Kidney tubule cell (primary cell): Measurements from ENCODE around the gene LILRB2.
"Not testable (repeated sequence)": the region's sequence is repeated elsewhere in the genome, so short reads cannot be mapped to it uniquely, and the experiment has no call there.

Source experiments
- DNase-seq: peaks from one replicate; pipeline ENCODE4 v3.0.0-alpha.2; 2018; ENCODE audit warnings: low spot score

LILRB2 gene

DNA sequence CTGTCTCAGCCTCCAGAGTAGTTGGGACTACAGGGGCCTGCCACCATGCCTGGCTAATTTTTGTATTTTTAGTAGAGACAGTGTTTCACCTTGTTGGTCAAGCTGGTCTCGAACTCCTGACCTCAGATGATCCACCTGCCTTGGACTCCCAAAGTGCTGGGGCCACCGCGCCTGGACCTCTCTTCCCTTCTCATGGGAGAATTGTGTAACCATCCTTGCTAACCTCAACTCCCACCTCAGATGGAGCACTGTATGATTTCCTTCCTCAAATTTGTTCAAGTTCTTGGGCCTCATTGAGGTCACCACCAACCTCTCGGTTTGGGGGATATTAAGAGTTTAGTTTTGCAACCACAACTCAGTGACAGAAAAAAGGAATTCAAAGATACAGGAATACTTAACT, 21.3 kb upstream of the LILRB2 start:
- no peak for DNase-seq

DNA sequence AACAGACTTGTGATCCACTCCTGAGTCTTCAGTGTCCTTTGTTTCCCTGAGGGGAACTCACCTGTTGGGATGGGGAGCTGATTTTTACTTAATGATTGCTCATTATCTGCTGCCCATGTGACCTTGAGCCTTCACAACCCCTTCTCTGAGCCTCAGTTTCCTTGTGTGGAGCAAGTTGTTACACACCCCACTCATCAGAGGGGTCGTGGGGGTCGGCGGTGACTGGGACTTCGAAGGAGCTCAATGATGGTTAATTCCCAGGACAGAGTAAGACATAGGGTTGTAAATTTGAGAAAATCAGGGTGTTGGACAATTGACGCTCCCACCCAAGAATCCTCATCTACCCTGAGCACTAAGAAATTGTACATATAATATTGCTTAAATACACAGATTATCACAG, 18.6 kb upstream of the LILRB2 start:
- no peak for DNase-seq

DNA sequence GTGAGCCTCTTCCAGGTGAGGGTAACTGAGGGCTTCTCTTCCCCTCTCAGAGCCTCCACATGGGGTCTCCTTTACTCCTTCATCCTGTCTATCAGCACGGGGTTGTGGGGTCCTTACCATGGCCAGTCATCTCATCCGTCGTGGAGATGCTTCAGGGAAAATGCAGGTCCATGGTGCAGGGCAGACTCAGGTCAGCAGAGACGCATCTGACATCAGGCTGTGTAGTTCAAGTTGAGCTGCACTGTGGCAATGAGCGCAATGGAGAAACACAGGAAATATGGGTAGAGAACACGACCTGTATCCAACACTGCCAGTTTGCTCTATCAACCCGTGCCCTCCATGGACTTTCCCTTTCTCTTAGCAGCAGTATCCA, 18.2 kb upstream of the LILRB2 start:
- DNase-seq: no peak

DNA sequence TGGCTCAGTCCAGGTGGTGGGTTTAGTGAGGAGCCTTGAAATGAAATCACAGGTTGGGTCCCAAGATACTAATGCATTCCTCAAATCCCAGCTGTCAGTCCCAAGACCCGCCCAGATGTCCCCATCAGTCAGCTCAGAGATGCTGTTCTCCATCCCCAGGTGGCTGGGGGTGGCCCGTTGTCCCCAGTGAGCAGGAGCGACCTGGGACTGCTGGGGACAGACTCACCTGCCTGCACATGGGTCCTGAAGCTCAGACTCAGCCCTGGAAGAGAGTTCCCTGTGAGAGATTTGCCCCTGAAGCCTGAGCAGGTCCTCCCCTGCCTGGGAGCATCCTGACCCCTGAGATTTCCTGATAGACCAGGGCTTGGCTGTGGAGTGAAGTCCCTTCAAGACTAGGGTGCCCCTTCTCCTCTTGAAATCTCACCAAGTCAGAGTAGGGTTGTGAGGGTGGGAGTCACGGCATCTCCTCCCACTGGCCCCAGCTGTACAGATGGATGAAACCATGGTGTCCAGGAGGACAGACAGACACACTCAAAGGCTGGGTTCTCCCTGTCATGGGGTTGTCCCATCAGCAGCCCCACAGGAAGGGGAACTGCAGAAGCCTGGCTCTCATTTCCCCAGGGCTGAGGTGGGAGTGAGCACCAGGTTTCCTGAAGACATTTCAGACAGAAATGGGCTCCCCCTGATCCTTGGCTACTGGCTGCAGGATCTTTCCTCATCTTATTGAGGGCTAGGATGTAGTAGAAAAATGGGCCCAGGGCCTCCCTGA, 17.6 kb upstream of the LILRB2 start:
- DNase-seq: no peak

DNA sequence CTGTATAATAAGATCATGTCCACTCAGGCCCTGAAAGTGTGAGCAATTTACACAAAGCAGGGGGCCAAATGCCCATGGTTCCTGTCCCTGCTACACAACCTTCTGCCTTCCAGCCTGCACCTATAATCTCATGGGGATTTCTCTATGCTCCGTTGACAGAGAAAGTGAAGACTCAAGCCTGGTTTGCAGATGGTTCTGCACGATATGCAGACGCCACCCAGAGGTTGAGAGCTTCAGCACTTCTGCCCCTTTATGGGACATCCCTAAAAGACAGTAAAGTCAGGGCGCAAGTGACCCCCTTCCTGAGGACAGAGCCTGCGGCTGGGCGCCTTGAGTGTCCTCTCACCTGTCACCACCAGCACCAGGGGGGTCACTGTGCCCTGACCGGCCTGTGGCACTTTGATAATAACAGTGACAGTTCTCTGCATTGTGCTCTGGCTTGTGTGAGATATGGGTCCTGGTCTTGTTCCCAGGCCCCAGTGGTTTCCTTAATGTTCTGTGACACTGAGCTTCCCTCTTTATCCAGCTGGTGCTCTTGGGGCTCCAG, 16.9 kb upstream of the LILRB2 start:
- DNase-seq: no peak

DNA sequence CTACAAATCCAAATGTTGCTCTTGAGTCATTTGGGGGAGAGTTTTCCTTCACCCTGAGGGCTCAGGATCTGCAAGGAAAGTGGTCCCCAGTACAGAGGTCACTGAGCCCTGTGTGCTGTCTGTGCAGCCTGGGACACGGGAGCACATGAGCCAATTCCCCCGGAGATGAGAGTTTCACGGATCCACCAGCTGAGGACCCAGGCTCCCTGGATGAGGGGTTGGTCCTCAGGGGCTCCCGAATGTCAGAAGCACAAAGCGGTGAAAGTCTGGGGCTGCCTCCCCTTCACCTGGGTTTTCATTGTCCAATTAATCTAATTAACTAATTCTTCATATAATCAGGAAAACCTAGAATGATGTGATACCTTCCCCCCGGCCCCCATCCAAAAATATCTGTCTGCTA, 13.6 kb upstream of the LILRB2 start:
- DNase-seq: no peak

DNA sequence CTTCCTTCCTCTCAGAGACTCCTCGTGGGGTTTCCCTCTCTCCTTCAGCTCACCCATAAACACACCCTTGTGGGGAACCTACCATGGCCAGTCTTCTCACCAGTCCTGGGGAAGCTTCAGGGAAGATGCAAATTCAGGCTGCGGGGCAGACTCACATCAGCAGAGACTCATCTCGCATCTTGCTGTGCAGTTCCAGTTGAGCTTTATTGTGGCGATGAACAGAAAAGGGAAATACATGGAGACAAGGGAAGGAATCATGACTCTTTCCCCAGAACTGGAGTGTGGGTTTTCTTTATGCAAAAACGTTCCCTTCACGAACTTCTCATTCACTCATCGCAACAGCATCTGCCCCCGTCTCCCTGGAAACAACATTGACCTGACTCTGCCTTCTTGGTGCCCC, 8.2 kb upstream of the LILRB2 start:
- not testable (repeated sequence) for DNase-seq

DNA sequence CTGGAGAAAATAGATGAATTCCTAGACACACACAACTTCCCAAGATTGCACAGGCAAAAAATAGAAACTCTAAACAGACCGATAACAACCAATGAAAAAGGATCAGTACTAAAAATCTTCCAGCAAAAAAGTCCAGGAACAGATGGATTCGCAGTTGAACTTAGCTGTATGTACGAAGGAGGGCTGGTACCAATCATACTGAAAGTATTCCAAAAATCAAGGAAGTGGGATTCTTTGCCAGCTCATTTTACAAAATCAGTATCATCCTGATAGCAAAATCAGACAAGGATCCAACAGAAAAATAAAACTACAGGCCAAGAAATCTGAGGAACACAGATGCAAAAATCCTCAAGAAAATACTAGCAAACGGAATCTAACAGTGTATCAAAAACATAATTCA, 6.5 kb upstream of the LILRB2 start:
- peak; percentile 35 for DNase-seq

DNA sequence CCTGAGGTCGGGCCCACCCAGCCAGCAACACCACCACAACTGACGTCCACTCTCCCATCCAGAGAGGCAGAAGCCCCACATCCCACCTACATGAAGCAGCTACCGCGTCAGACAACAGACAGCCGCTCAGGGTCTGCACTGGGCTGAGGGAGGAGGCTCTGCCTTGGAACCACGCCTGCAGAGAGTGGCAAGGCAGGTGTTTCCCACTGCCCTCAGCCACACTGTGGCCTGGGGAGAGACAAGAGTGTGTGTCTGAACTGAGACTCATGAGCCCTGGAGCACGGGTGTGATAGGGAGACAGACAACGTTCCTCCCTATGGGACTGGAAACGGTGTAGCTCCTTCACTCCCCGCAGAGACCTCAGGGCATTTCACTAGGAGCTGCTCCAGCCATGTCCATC, 5.4 kb upstream of the LILRB2 start:
- not testable (repeated sequence) for DNase-seq

DNA sequence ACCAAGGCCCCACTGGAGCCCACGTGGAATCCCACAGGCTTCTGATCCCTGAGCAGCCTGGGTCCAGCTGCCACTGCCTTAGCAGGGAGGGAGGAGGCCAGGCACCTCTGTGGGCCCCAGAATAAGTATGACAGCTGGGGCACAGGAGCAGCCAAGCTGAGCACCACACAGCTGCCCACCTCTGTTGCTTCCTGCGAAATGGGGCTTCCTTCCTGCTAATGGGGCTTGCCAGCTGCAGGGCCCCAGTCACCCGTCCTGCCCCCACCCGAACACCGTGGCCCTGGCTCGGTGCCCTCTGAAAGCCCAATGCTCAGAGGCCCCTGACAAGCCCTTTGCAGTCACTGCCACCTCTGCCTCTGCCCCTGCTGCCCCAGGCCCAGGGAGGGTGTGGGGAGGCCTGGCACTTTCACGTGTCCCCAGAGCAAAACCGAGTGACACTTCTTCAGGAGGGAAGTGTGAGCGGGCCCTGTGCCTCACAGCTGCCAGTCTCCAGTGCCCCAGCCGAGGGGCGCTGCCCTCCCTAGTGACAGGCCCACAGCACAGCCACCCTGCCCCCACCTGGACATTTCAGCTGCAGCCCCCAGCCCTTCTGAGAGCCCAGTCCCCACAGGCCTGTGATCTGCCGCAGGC, 4.6 kb upstream of the LILRB2 start:
- not testable (repeated sequence) for DNase-seq

DNA sequence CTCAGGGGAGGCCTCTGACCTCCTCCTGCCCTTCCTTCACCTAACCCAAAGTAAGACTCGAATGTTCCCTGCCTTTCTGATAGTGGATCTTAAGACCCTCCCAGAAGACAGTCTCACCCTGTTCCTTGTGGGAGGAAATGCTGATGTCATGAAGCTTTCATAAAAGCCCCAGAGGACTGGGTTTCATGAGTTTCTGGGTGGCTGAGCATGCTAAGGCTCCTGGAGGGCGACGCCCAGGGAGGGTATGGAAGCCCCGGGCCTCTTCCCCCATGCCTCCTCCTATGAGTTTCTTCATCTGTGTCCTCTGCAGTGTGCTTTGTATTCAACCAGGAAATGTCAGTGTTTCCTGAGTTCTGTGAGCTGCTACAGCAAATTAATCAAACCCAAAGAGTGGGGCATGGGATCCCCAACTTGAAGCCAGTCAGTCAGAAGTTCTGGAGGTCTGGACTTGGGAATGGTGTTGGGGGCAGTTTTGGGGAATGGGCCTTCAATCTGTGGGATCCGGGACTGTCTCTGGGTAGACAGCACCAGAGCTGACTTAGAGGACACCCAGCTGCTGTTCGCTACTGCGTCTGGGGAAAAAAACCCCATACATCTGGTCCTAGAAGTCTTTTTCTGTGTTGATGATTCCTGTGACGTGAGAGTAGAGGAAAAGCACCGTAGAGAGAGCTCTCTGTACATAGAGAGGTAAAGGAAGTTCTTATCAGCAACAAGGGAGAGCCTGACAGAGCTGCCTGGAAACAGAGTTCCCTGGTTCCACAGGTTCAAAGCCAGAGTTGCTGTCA, 2.0 kb upstream of the LILRB2 start:
- no peak for DNase-seq

DNA sequence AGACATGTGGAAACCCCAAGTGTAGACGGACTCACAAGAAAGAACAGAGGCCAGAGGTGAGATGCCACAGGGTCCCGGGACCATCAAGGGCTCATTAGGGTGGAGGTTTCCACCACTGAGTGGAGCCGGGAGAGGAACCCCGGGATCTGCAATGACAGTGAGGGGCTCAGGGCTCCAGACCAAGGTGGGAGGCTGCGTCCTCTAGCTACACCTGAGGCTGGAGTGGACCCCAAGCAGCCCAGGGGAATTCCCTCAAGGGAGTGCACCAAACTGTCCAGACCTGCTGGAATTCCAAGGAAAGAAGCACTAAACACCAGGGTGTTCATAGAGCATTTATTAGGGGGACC, 792 bp upstream of the LILRB2 start:
- DNase-seq: not testable (repeated sequence)

DNA sequence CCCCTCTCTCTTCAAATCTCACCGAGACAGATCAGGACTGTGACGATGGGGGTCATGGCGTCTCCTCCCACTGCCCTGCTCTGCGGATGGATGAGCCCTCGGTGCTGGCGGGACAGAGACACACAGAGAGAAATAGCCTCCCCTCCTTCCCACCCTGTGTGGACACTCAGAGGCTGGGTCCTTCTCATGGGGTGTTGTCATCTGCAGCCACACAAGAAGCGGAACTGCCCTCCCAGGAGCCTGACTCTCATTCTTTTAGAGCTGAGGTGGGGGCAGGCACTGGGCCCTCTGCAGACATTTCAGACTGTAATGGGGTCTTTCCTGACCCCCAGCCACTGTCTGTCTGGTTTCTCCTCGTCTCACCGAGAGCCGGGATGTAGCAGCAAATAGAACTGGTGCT, 469 bp downstream of the LILRB2 start:
- not testable (repeated sequence) for DNase-seq

DNA sequence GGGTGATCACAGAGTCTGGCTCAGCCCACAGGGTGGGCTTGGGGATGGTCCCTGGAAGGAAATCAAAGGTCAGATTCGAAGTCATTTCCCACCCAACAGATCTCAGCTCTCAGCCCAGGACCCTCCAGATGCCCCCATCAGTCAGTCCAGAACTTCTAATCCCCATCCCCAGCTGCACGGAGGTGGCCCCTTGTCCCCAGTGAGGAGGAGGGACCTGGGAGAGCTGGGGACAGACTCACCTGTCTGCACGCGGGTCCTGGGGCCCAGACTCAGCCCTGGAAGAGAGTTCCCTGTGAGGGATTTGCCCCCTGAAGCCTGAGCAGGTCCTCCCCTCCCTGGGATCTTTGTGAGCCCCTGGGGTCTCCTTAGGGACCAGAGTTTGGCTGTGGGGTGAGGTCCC, 885 bp downstream of the LILRB2 start:
- not testable (repeated sequence) for DNase-seq

DNA sequence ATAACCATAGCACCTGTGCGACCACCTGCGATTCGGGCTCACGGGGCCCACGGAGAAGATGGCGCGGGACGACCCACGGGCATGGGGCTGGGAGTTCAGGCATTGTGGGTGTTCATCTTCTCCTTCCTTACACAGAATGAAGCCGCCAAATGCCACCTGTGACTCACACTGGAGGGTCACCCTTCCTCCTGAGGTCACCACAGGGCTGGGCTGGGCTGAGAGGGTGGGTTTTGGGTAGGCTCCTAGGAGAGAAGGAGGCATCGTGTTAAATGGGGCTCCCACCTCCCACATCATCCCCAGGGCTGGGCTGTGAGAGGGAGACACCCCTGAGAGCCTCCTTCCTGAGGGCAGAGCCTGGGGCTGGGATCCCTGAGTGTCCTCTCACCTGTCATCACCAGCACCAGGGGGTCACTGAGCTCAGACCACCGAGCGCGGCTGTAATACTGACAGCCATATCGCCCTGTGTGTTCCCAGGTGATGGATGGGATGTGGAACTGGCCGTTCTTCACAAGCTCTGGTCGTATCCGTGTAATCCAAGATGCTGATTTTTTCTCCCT, 1.4 kb downstream of the LILRB2 start:
- DNase-seq: no peak

DNA sequence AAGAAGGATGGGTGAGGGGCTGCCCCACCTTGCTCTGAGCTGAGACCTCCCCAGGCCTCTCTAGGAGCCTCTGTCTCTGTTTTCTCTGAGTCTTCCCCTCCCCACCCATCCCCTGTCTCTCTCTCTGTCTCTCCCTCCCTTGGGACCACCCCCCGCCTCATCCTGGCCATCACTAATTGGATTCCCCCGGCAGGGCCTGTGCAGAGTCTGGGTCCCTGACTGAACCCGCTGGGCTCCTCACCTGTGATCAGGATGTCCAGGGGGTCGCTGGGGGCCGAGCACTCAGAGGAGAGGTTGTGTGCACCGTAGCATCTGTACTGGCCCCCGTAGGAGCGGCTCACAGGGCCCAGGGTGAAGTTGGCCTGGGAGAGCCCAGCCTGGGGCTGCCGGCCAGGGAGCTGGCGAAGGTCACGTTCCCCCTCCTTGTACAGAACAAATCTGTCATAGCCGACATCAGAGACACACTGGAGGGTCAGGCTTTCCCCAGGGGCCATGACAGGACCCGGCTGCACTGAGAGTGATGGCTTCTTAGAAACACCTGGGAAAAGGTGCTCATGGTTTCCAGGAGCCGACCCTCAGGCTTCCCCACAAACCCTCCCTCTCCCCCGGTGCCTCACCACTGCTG, 2.2 kb downstream of the LILRB2 start:
- DNase-seq: not testable (repeated sequence)

DNA sequence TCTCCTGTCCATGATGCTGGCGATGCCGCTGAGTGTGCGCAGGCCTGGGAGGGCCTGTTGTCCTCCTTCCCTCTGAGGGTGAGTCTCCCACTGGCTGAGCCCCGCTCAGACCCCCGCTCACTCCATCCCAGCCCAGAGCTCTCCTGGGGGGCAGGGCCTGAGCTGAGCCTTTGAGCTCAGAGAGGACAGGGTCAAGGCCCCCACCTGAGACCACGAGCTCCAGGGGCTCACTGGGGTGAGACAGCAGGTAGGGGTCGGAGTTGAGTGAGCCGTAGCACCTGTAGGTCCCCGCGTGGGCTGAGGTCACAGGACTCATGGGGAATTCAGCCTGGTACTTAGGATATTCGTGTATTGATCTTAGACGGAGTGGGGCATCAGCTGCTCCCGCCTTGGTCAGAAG, 2.9 kb downstream of the LILRB2 start:
- DNase-seq: not testable (repeated sequence)

DNA sequence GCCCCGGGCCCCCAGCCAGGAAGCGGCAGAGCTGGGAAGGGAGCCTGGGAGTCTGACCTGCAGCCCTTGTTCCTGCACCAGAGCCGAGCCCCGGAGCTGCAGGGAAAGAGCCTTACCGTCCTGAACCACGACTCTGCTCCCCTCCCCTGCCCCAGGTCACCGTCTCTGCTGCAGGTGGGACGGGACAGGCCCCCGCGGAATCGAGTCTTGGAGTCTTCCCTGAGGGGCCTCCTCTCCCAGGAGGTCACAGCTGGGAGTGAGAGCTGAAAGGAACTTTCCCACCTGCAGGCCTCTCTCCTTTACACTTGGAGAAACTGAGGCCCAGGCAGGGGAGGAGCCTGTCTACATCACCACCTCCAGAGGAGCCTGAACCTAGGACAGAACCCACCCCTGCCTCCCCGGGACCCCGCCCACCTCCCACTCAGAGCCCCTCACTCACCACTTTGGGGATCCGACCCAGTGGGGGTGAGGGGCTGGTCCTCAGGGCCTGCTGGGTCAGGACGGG, 3.7 kb downstream of the LILRB2 start:
- DNase-seq: not testable (repeated sequence)

DNA sequence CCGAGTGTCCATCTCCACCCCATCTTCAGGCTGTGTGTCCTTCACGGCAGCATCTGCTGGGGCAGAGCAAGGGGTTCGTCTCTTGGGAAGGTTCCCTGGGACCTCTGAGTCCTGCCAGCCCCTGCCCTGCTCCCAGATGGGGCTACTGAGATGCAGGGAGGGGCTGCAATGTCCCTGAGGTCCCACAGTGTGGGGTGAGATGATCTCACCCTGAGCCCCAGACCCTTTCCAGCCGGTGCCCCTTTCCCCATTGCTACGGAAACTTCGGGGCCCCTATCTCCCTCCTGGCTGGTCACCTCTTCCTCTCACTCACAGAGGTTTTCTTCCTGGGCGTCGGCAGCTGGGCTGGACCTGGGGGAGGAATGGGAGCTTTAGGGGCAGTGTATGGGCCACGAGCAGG, 5.0 kb downstream of the LILRB2 start:
- no peak for DNase-seq

DNA sequence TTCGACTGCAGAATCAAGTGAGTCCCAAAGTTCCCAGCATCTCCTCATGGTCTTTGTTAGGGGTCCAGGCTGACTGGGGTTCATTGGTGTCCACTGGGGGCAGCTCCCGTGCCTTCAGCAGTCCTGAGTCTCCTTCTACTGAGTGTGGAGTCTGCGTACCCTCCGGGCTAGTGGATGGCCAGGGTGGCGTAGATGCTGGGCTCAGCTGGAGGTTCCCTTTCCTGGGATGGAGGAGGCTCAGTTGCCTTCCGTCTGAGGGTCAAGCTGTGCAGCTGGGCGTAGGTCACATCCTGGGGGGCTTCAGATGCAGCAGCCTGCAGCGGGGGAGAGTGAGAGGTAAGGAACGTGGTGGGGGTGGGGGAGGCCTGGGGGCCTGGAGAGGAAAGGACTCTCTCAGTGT, 6.4 kb downstream of the LILRB2 start:
- not testable (repeated sequence) for DNase-seq

DNA sequence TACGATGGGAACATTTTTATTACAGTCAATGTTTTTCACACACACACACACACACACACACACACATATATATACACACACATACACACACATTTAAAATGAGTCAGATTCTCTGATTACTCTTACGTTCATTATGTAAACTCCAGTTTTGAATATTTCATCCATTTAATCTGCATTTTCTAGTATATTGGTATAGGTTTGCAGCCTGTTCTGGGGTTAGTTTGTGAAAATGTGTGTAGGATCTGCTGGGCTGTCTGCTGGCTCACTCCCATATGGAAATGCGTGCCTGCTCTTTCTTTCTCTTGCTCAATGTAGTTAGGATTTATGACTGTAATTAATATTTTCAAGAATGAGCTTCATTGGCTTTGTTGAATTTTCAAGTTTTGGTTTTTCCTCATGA, 7.1 kb downstream of the LILRB2 start:
- no peak for DNase-seq

DNA sequence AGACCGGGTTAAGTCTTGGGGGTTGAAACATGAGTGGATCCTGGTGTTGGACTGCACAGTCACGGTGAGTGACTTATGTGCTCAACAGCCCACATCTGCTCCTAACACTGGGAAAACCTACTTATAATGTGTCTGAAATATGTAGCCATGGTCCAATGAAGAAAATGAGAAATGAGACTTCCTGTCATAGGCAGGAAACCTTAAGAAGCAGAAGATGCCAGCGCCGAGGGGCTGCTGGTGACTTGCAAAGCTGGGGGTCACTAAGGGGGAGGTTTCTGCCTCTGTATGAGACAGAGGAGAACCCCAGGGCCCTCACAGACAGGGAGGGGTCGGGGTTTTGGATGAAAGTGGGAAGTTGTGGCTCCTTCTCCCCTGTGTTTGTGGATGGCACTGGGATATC, 8.7 kb downstream of the LILRB2 start:
- not testable (repeated sequence) for DNase-seq
